Osteocyte (in vitro differentiated cells): ENCODE results near the gene KCNH3. TPM values are rescaled to one million over a fixed set of nuclear protein-coding genes. Genes with fewer than 3 reads are reported as not detected.

ENCODE experiments used
- DNase-seq: peaks from one replicate; pipeline ENCODE4 v3.0.0; 2021; ENCODE audit warnings: mixed read lengths; ENCODE audit not compliant: unreplicated experiment; ENCODE audit errors: extremely low spot score
- H3K27ac Mint-ChIP-seq: one replicate; pipeline ENCODE4 v1.8.0; 2021; ENCODE audit warnings: mild to moderate bottlenecking, mixed read lengths; ENCODE audit not compliant: unreplicated experiment
- H3K27me3 Mint-ChIP-seq: one replicate; pipeline ENCODE4 v1.8.0; 2021; ENCODE audit warnings: mixed read lengths; ENCODE audit not compliant: unreplicated experiment
- H3K36me3 Mint-ChIP-seq: one replicate; pipeline ENCODE4 v1.8.0; 2021; ENCODE audit warnings: mixed read lengths; ENCODE audit not compliant: unreplicated experiment
- H3K4me1 Mint-ChIP-seq: one replicate; pipeline ENCODE4 v1.8.0; 2021; ENCODE audit warnings: mixed read lengths; ENCODE audit not compliant: unreplicated experiment
- H3K4me3 Mint-ChIP-seq: one replicate; pipeline ENCODE4 v1.8.0; 2021; ENCODE audit warnings: mild to moderate bottlenecking, moderate library complexity, mixed read lengths; ENCODE audit not compliant: unreplicated experiment
- H3K9me3 Mint-ChIP-seq: one replicate; pipeline ENCODE4 v1.8.0; 2021; ENCODE audit warnings: mixed read lengths; ENCODE audit not compliant: unreplicated experiment
- CTCF ChIP-seq: fragments of 200-600 bp; sonication (generic); IDR thresholded peaks from 2 replicates; pipeline ENCODE4 v1.5.0; 2021; ENCODE audit warnings: antibody characterized with exemption, mild to moderate bottlenecking, moderate library complexity
- total RNA-seq: library from RNA; stranded (reverse); gene quantifications from 2 replicates; pipeline ENCODE4 v1.2.1, GENCODE V29; 2021

KCNH3 gene
- total RNA-seq, 1 donor from 2014 or later = 0.35 TPM

- no peak for DNase-seq
- Mint-ChIP-seq H3K27ac (no peak overlapping the region), H3K4me1 (no peaks in the 10 kb centered on the region), H3K27me3 (peaks cover 16% of the 10 kb centered on the region), H3K9me3 (no peaks in the 10 kb centered on the region), H3K4me3 (no peak overlapping the region), H3K36me3 (no peaks in the 10 kb centered on the region)
- no peak for TF ChIP-seq CTCF
Measured at GRCh38 chr12:49547090-49547690, 8.4 kb downstream of the KCNH3 start.

GRCh38 chr12:49548481-49548821, 9.6 kb downstream of the KCNH3 start:
- H3K9me3 Mint-ChIP-seq = no peaks in the 10 kb centered on the region
- no peak for TF ChIP-seq CTCF
- no peaks in the 10 kb centered on the region for H3K36me3 Mint-ChIP-seq
- H3K27ac Mint-ChIP-seq = no peak overlapping the region
- H3K4me1 Mint-ChIP-seq = no peaks in the 10 kb centered on the region
- no peak overlapping the region for H3K4me3 Mint-ChIP-seq
- DNase-seq = no peak
- H3K27me3 Mint-ChIP-seq = peaks cover 21% of the 10 kb centered on the region

DNA sequence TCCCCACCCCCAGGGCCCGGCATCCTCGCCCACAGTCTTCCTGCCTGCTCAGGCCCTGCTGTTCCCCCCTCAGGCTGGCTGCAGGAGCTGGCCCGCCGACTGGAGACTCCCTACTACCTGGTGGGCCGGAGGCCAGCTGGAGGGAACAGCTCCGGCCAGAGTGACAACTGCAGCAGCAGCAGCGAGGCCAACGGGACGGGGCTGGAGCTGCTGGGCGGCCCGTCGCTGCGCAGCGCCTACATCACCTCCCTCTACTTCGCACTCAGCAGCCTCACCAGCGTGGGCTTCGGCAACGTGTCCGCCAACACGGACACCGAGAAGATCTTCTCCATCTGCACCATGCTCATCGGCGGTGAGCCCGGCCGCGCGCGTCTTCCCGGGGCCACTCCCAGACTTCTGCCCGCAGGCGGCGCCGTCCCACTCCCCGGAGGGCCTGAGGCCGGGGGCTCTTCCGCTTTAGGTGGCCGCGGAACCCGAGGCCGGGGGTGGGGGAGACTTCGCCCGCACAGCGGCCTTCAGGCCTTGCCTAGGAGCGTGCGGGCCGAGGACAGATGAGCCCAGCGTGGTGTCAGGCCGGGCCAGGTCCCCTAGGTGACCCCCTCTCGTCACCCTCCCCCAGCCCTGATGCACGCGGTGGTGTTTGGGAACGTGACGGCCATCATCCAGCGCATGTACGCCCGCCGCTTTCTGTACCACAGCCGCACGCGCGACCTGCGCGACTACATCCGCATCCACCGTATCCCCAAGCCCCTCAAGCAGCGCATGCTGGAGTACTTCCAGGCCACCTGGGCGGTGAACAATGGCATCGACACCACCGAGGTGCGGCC, 10.2 kb downstream of the KCNH3 start:
- H3K4me3 Mint-ChIP-seq = no peak overlapping the region
- H3K27me3 Mint-ChIP-seq = peaks cover 21% of the 10 kb centered on the region
- no peaks in the 10 kb centered on the region for H3K36me3 Mint-ChIP-seq
- DNase-seq = no peak
- no peak for TF ChIP-seq CTCF
- no peaks in the 10 kb centered on the region for H3K9me3 Mint-ChIP-seq
- H3K4me1 Mint-ChIP-seq = no peaks in the 10 kb centered on the region
- H3K27ac Mint-ChIP-seq = no peak overlapping the region

GRCh38 chr12:49549735-49550692, 11.2 kb downstream of the KCNH3 start:
- H3K36me3 Mint-ChIP-seq = no peaks in the 10 kb centered on the region
- no peak for TF ChIP-seq CTCF
- DNase-seq = no peak
- H3K9me3 Mint-ChIP-seq = no peaks in the 10 kb centered on the region
- no peak overlapping the region for H3K27ac Mint-ChIP-seq
- H3K4me1 Mint-ChIP-seq = no peaks in the 10 kb centered on the region
- peaks cover 16% of the 10 kb centered on the region for H3K27me3 Mint-ChIP-seq
- no peak overlapping the region for H3K4me3 Mint-ChIP-seq
